ENCODE data around the gene SNX27.
A peak's percentile ranks its signal among the peaks of the same experiment; 100 is the strongest.

The SNX27 gene

DNA sequence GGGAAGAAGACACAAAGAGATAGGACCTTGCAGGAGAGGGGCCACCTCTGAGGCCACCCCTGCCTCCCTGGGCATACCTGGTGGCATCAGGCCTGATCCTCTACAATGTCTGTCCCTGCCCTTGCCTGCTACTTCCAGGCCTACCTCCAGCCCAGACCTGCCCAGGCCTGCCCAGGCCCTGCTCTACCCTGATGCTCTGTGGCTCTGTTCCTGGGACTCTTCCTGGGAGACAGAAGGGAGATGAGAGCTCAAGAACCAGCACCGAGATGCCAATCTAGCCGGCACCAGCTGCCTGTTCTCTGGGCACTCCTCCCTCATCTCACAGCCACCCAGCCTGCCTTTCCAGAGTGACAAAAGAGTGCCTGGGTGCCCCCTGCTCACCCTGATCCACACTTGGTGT, 102.0 kb downstream of the SNX27 start:
- POLR2A ChIA-PET: no interaction called here
- H3K9me3 ChIP-seq (ENCODE audit: control insufficient read depth, insufficient read depth, low read depth, low read length): no peaks in the 10 kb centered on the region

GRCh38 chr1:151714820-151715725, 103.2 kb downstream of the SNX27 start:
- no peak for TF ChIP-seq ZNF2 (tag by site-specific recombination; IDR thresholded peaks at IDR 0.05)
- TF ChIP-seq ZNF366 (tag by site-specific recombination; conservative IDR thresholded peaks at IDR 0.05): 0 out of 2 replicates have a peak, but pooled peaks have one; percentile 24
- peak; percentile 72 for TF ChIP-seq REST (tag by site-specific recombination; IDR thresholded peaks at IDR 0.05)
- no peak for TF ChIP-seq MZF1 (tag by site-specific recombination; IDR thresholded peaks at IDR 0.05; ENCODE audit: borderline replicate concordance)
- TF ChIP-seq ZNF391 (tag by site-specific recombination; IDR thresholded peaks at IDR 0.05; ENCODE audit: borderline replicate concordance, low read depth): no peak
- no peak for TF ChIP-seq ZBTB21 (tag by site-specific recombination; IDR thresholded peaks at IDR 0.05)
- TF ChIP-seq SP3 (tag by site-specific recombination; IDR thresholded peaks at IDR 0.05): no peak
- TF ChIP-seq ZNF449 (tag by site-specific recombination; IDR thresholded peaks at IDR 0.05): no peak
- TF ChIP-seq PRDM1 (tag by site-specific recombination; IDR thresholded peaks at IDR 0.05): peak; percentile 91
- TF ChIP-seq ZFHX2 (tag by site-specific recombination; conservative IDR thresholded peaks at IDR 0.05): peak; percentile 59
- TF ChIP-seq EGR2 (tag by site-specific recombination; IDR thresholded peaks at IDR 0.05; ENCODE audit: low read depth): peak; percentile 51; the same call in 1 of the 2 replicates
- no peak for TF ChIP-seq ZBTB10 (tag by site-specific recombination; IDR thresholded peaks at IDR 0.05)
- TF ChIP-seq ZNF514 (tag by site-specific recombination; IDR thresholded peaks at IDR 0.05): no peak
- Histone ChIP-seq H3K9me3 (ENCODE audit: control insufficient read depth, insufficient read depth, low read depth, low read length) (no peaks in the 10 kb centered on the region), H3K27ac (ENCODE audit: extremely low read depth, low read depth, low read length) (no peak overlapping the region), H3K4me3 (ENCODE audit: low read depth, low read length) (no peak overlapping the region), H3K4me1 (ENCODE audit: control insufficient read depth, insufficient read depth, low read length) (no peaks in the 10 kb centered on the region), H3K36me3 (ENCODE audit: control insufficient read depth in 2 of 2, insufficient read depth in 1 of 2, low read length in 2 of 2) (no peaks in the 10 kb centered on the region)
- ChIA-PET POLR2A (no interaction called here), CTCF (interaction anchor here (0.8 to 1.6 kb wide), 5 partner anchors 17 to 121 kb away, joined by 3 to 6 read pairs (median 3); no protein-coding TSS in a partner anchor)

More for the DNA sequence above, 102.0 kb downstream of the SNX27 start:
- CTCF ChIA-PET: interaction anchor here (0.8 kb wide), 1 partner anchor 122 kb away, joined by 3 read pairs; no protein-coding TSS in a partner anchor
- TF ChIP-seq ZSCAN23 (tag by site-specific recombination; IDR thresholded peaks at IDR 0.05) (no peak), ZBTB17 (tag by site-specific recombination; IDR thresholded peaks at IDR 0.05) (peak; percentile 34), ZNF777 (tag by site-specific recombination; IDR thresholded peaks at IDR 0.05; ENCODE audit: borderline replicate concordance) (no peak), ZNF433 (tag by site-specific recombination; IDR thresholded peaks at IDR 0.05; ENCODE audit: low read depth) (no peak)
- no peaks in the 10 kb centered on the region for H3K4me1 ChIP-seq (ENCODE audit: control insufficient read depth, insufficient read depth, low read length)
- H3K36me3 ChIP-seq (ENCODE audit: control insufficient read depth in 2 of 2, insufficient read depth in 1 of 2, low read length in 2 of 2): no peaks in the 10 kb centered on the region
- no peak overlapping the region for H3K4me3 ChIP-seq (ENCODE audit: low read depth, low read length)
- no peak overlapping the region for H3K27ac ChIP-seq (ENCODE audit: extremely low read depth, low read depth, low read length)
